Erythroblast (primary cell): ENCODE data around the gene ADCY7.

Experiments
- GATA1 ChIP-seq: IDR thresholded peaks from 2 replicates; pipeline ENCODE4 v1.6.1; 2011; ENCODE audit warnings: low read depth, mild to moderate bottlenecking, control low read depth, low read length, moderate library complexity
- POLR2A ChIP-seq: IDR thresholded peaks from 2 replicates; pipeline ENCODE4 v1.6.1; 2011; ENCODE audit warnings: mild to moderate bottlenecking, low read length

DNA sequence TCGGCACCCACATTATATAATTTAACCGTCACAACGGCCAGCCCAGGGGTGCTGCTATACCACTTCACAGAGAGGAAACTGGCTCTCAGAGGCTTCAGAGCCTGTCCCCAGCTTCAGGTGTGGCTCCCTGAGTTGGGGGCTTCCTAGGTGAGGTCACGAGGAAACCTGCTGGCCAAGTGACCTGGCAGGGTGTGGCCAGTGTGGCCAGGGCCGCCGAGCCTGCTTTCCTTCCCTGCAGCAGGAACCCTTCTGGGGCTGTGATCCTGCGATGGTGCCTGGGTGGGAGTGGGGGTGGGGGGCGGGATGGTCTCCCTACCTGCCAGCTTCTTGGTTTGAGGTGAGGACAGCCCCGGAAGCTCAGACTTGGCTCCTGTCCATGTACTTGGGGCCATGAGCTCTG, 39.9 kb downstream of the ADCY7 start:
- TF ChIP-seq GATA1 (no peak), POLR2A (no peak)
